IMR-90 (cell line): Measurements from ENCODE around the gene PRKN. TPM values are rescaled to one million over a fixed set of nuclear protein-coding genes. Genes with fewer than 3 reads are reported as not detected.

Source experiments
- ATAC-seq: fragments of 200-7000 bp; cut with Tn5 transposase; 2 replicates; pipeline ENCODE4 v1.9.1; 2020; ENCODE audit warnings: low read depth, mild to moderate bottlenecking, moderate library complexity
- BruUV-seq: library from RNA; stranded (reverse); fragments of 400-500 nt; replicated peaks from 2 replicates; lab custom pipeline; 2021; lab: Mats Ljungman, UMichigan
- CTCF ChIA-PET: fragments of 300-600 bp; formaldehyde crosslinking; extraction: SDS; loops from one replicate; lab custom pipeline; 2021; ENCODE audit warnings: antibody characterized with exemption; lab: Yijun Ruan, JAX
- POLR2A ChIA-PET: fragments of 300-600 bp; sonication (Branson Sonifier 250); formaldehyde crosslinking; loops from one replicate; lab custom pipeline; 2022; ENCODE audit warnings: antibody characterized with exemption; ENCODE audit not compliant: unreplicated experiment; lab: Charles Lee
- DNase-seq: peaks from one replicate; pipeline ENCODE4 v3.0.0; 2013
- H2AFZ ChIP-seq: replicated peaks from 2 replicates; pipeline ENCODE3; 2013; ENCODE audit warnings: low read length, mild to moderate bottlenecking; ENCODE audit not compliant: poor library complexity
- H2AK5ac ChIP-seq: 2 replicates; pipeline ENCODE4 v1.6.1; 2013; ENCODE audit warnings: low read depth, low read length, inconsistent platforms
- H2AK9ac ChIP-seq: replicated peaks from 2 replicates; pipeline ENCODE3; 2013; ENCODE audit warnings: mild to moderate bottlenecking, low read depth, low read length, moderate library complexity; ENCODE audit not compliant: poor library complexity
- H2BK120ac ChIP-seq: 2 replicates; pipeline ENCODE4 v1.6.1; 2013; ENCODE audit warnings: low read depth, low read length, inconsistent platforms
- H2BK15ac ChIP-seq: 3 replicates; pipeline ENCODE4 v1.6.1; 2013; ENCODE audit warnings: low read depth, low read length, inconsistent platforms
- H2BK20ac ChIP-seq: 2 replicates; pipeline ENCODE4 v1.6.1; 2013; ENCODE audit warnings: low read depth, mild to moderate bottlenecking, inconsistent platforms, low read length, moderate library complexity
- H2BK5ac ChIP-seq: 2 replicates; pipeline ENCODE4 v1.6.1; 2013; ENCODE audit warnings: mild to moderate bottlenecking, low read depth, low read length, inconsistent platforms; ENCODE audit not compliant: poor library complexity, severe bottlenecking
- H3K14ac ChIP-seq: replicated peaks from 2 replicates; pipeline ENCODE4 v1.6.1; 2013; ENCODE audit warnings: low read depth, low read length, inconsistent platforms
- H3K18ac ChIP-seq: 2 replicates; pipeline ENCODE4 v1.6.1; 2013; ENCODE audit warnings: low read depth, low read length, control low read depth
- H3K23ac ChIP-seq: 2 replicates; pipeline ENCODE4 v1.6.1; 2013; ENCODE audit warnings: low read depth, low read length, inconsistent platforms
- H3K27ac ChIP-seq: 2 replicates; pipeline ENCODE4 v1.5.1; 2013; ENCODE audit warnings: mild to moderate bottlenecking, control low read depth, low read length; ENCODE audit not compliant: insufficient read depth
- H3K27me3 ChIP-seq: 2 replicates; pipeline ENCODE4 v1.6.1; 2013; ENCODE audit warnings: low read length; ENCODE audit not compliant: control insufficient read depth, insufficient read depth
- H3K36me3 ChIP-seq: 2 replicates; pipeline ENCODE4 v1.6.1; 2013; ENCODE audit warnings: low read length, mixed read lengths; ENCODE audit not compliant: control insufficient read depth, insufficient read depth
- H3K4ac ChIP-seq: 2 replicates; pipeline ENCODE4 v1.6.1; 2013; ENCODE audit warnings: low read depth, low read length, inconsistent platforms
- H3K4me1 ChIP-seq: 2 replicates; pipeline ENCODE4 v1.6.1; 2013; ENCODE audit warnings: low read length, mixed read lengths; ENCODE audit not compliant: control insufficient read depth, insufficient read depth
- H3K4me2 ChIP-seq: 2 replicates; pipeline ENCODE4 v1.6.1; 2013; ENCODE audit warnings: low read depth, mild to moderate bottlenecking, control low read depth, low read length, moderate library complexity
- H3K4me3 ChIP-seq: 2 replicates; pipeline ENCODE4 v1.5.1; 2013; ENCODE audit warnings: low read depth, mild to moderate bottlenecking, control low read depth, low read length, moderate library complexity; ENCODE audit not compliant: insufficient read depth
- H3K56ac ChIP-seq: 2 replicates; pipeline ENCODE4 v1.6.1; 2013; ENCODE audit warnings: low read length, inconsistent platforms; ENCODE audit not compliant: insufficient read depth; ENCODE audit errors: extremely low read depth
- H3K79me1 ChIP-seq, 2 experiments: 2 replicates each; pipeline ENCODE4 v1.6.1; 2013; ENCODE audit warnings: low read length in 2 of 2, inconsistent platforms in 1 of 2, low read depth in 1 of 2
- H3K9ac ChIP-seq: 2 replicates; pipeline ENCODE4 v1.6.1; 2013; ENCODE audit warnings: low read depth, low read length, control low read depth
- H3K9me1 ChIP-seq: 2 replicates; pipeline ENCODE4 v1.6.1; 2013; ENCODE audit warnings: low read length, inconsistent platforms; ENCODE audit not compliant: insufficient read depth
- H3K9me3 ChIP-seq: 2 replicates; pipeline ENCODE4 v1.6.1; 2013; ENCODE audit warnings: low read length; ENCODE audit not compliant: control insufficient read depth, insufficient read depth
- H4K20me1 ChIP-seq: 2 replicates; pipeline ENCODE4 v1.6.1; 2013; ENCODE audit warnings: low read length, inconsistent platforms; ENCODE audit not compliant: insufficient read depth
- H4K5ac ChIP-seq: 2 replicates; pipeline ENCODE4 v1.6.1; 2013; ENCODE audit warnings: mild to moderate bottlenecking, low read depth, low read length, control low read depth
- H4K8ac ChIP-seq, 2 experiments: 2 replicates each; pipeline ENCODE4 v1.6.1; 2013; ENCODE audit warnings: low read depth in 2 of 2, low read length in 2 of 2, control low read depth in 1 of 2, inconsistent platforms in 1 of 2
- H4K91ac ChIP-seq: 2 replicates; pipeline ENCODE4 v1.6.1; 2013; ENCODE audit warnings: low read depth, low read length, inconsistent platforms; ENCODE audit not compliant: insufficient read depth
- BHLHE40 ChIP-seq: fragments of 150-350 bp; IDR thresholded peaks from 2 replicates; pipeline ENCODE4 v1.6.1; 2016; ENCODE audit warnings: mild to moderate bottlenecking, low read depth, low read length
- CHD1 ChIP-seq: IDR thresholded peaks from 2 replicates; pipeline ENCODE4 v1.6.1; 2012; ENCODE audit warnings: low read depth, low read length, improper control_type of control experiment
- CTCF ChIP-seq: conservative IDR thresholded peaks from 2 replicates; pipeline ENCODE4 v1.5.1; 2012; ENCODE audit warnings: mild to moderate bottlenecking, low read depth, low read length, improper control_type of control experiment
- ELK1 ChIP-seq: fragments of 150-350 bp; IDR thresholded peaks from 2 replicates; pipeline ENCODE4 v1.6.1; 2016; ENCODE audit warnings: low read depth, mild to moderate bottlenecking, low read length, moderate library complexity, borderline replicate concordance
- MAFK ChIP-seq: IDR thresholded peaks from 2 replicates; pipeline ENCODE4 v1.6.1; 2012; ENCODE audit warnings: low read depth, low read length, improper control_type of control experiment
- MAZ ChIP-seq: IDR thresholded peaks from 2 replicates; pipeline ENCODE4 v1.6.1; 2012; ENCODE audit warnings: low read depth, mild to moderate bottlenecking, low read length, improper control_type of control experiment, moderate library complexity, borderline replicate concordance
- MXI1 ChIP-seq: IDR thresholded peaks from 2 replicates; pipeline ENCODE4 v1.6.1; 2012; ENCODE audit warnings: low read depth, mild to moderate bottlenecking, low read length, moderate library complexity, borderline replicate concordance
- NFE2L2 ChIP-seq: fragments of 150-350 bp; IDR thresholded peaks from 2 replicates; pipeline ENCODE4 v1.6.1; 2016; ENCODE audit warnings: low read depth, mild to moderate bottlenecking, low read length
- POLR2A ChIP-seq: IDR thresholded peaks from 2 replicates; pipeline ENCODE4 v1.6.1; 2012; ENCODE audit warnings: mild to moderate bottlenecking, low read depth, low read length
- RAD21 ChIP-seq: IDR thresholded peaks from 2 replicates; pipeline ENCODE4 v1.6.1; 2012; ENCODE audit warnings: low read length, improper control_type of control experiment
- USF2 ChIP-seq: fragments of 150-350 bp; IDR thresholded peaks from 2 replicates; pipeline ENCODE4 v1.6.1; 2017; ENCODE audit warnings: mild to moderate bottlenecking, antibody characterized with exemption, low read length, low read depth
- WGBS, 2 experiments: methylation state at CpG; one replicate each; pipeline versions ENCODE4 v1.1.5 to v1.1.7; 2013; ENCODE audit warnings: missing lambda C conversion rate in 2 of 2; ENCODE audit not compliant: insufficient read length in 1 of 2; ENCODE audit errors: extremely low coverage in 2 of 2; 5-methylcytosine and 5-hydroxymethylcytosine counted together
- dilution Hi-C: fragments of 300-500 bp; cut with HindIII; formaldehyde crosslinking; loops from one replicate; pipeline ENCODE4 v1.14.3; 2018; ENCODE audit warnings: low sequenced_read_pairs; ENCODE audit not compliant: unreplicated experiment
- in situ Hi-C: fragments of 300-500 bp; cut with MboI; formaldehyde crosslinking; loops from 3 replicates; pipeline ENCODE4 v1.14.3; 2019; ENCODE audit warnings: low sequenced_read_pairs, inconsistent platforms, mixed read lengths
- intact Hi-C: fragments of 100-400 bp; cut with micrococcal nuclease; formaldehyde crosslinking; loops from 2 replicates; pipeline ENCODE4 v1.10.0; 2022
- polyA plus RNA-seq, 3 experiments: library from polyadenylated mRNA; depleted of rRNA; stranded (reverse); fragments of >200 nt; gene quantifications; 2 replicates each; pipeline ENCODE4 v1.2.3, GENCODE V29; 2012; ENCODE audit warnings: low replicate concordance in 1 of 3
- total RNA-seq: library from RNA; depleted of rRNA; stranded (reverse); fragments of >200 nt; gene quantifications from 2 replicates; pipeline ENCODE4 v1.2.3, GENCODE V29; 2012

The PRKN gene
- total and polyA plus RNA-seq, 2 of the 4 experiments (the other 2 are of a cell fraction), result 0.15 to 0.18 TPM

GRCh38 chr6:162050579-162050978 is 677.0 kb downstream of the PRKN start:
- H4K20me1 ChIP-seq, result no peaks in the 10 kb centered on the region
- CTCF ChIA-PET, result no interaction called here
- BruUV-seq, result no TSS peak

More at GRCh38 chr6:162050579-162050978, 677.0 kb downstream of the PRKN start:
- no peak overlapping the region for H3K56ac ChIP-seq
- ATAC-seq (no peak), DNase-seq (no peak)
- H3K79me1 ChIP-seq, result no peaks in the 10 kb centered on the region
- TF ChIP-seq BHLHE40, result no peak
- TF ChIP-seq CTCF, result no peak
- no peak for TF ChIP-seq RAD21
- no peak for TF ChIP-seq MAZ
- TF ChIP-seq NFE2L2, result no peak
- TF ChIP-seq MXI1, result no peak
- no peak for TF ChIP-seq USF2
- no peak for TF ChIP-seq MAFK
- TF ChIP-seq CHD1, result no peak
- TF ChIP-seq POLR2A, result no peak
- no peak for TF ChIP-seq ELK1
- H3K4me1 ChIP-seq, result no peaks in the 10 kb centered on the region
- no peak overlapping the region for H3K4ac ChIP-seq
- no peak overlapping the region for H2BK120ac ChIP-seq
- peak overlapping the region; percentile 21 for H2AFZ ChIP-seq
- no peaks in the 10 kb centered on the region for H3K9me1 ChIP-seq
- H2AK9ac ChIP-seq, result no peak overlapping the region
- no peak overlapping the region for H3K4me2 ChIP-seq
- no peak overlapping the region for H3K23ac ChIP-seq
- no peak overlapping the region for H2BK20ac ChIP-seq
- no peak overlapping the region for H3K14ac ChIP-seq
- H2BK15ac ChIP-seq, result no peak overlapping the region
- H2AK5ac ChIP-seq, result no peak overlapping the region
- H4K8ac ChIP-seq, result no peak overlapping the region
- no peak overlapping the region for H3K18ac ChIP-seq
- H3K36me3 ChIP-seq, result no peaks in the 10 kb centered on the region
- H3K4me3 ChIP-seq, result no peak overlapping the region
- no peak overlapping the region for H3K27ac ChIP-seq
- in situ Hi-C loops (no loop called here), dilution Hi-C loops (no loop called here), intact Hi-C loops (no loop called here)
- POLR2A ChIA-PET, result no interaction called here
- no peak overlapping the region for H4K5ac ChIP-seq
- H3K27me3 ChIP-seq, result no peaks in the 10 kb centered on the region
- H3K9ac ChIP-seq, result no peak overlapping the region
- no peak overlapping the region for H2BK5ac ChIP-seq
- no peak overlapping the region for H4K91ac ChIP-seq
- peaks cover 35% of the 10 kb centered on the region for H3K9me3 ChIP-seq
- WGBS, 2 experiments, result no CpG with 5 or more reads among the region's 8 CpGs
